OCI-LY3 (cell line): Measurements from ENCODE around the gene PID1.

Source experiments
- H2AFZ ChIP-seq: fragments of 200-600, 300-600 bp; shearing (Covaris generic); 2 replicates; pipeline ENCODE4 v1.6.0; 2014; ENCODE audit warnings: antibody characterized with exemption, low read depth, low read length
- H3K27ac ChIP-seq: fragments of 200-600, 300-600 bp; sonication (generic); 2 replicates; pipeline ENCODE4 v1.5.1; 2014; ENCODE audit warnings: mild to moderate bottlenecking, low read length, moderate library complexity, mixed read lengths
- H3K27me3 ChIP-seq: fragments of 200-600, 300-600 bp; sonication (generic); 2 replicates; pipeline ENCODE4 v1.6.1; 2014; ENCODE audit warnings: low read depth, low read length, mixed read lengths
- H3K36me3 ChIP-seq: fragments of 200-600, 300-600 bp; sonication (generic); replicated peaks from 2 replicates; pipeline ENCODE3; 2014; ENCODE audit warnings: low read depth, low read length, mixed read lengths
- H3K4me1 ChIP-seq: fragments of 300-600, 200-600 bp; sonication (generic); 2 replicates; pipeline ENCODE4 v1.6.1; 2014; ENCODE audit warnings: low read length, mixed read lengths
- H3K4me2 ChIP-seq: fragments of 200-600, 300-600 bp; sonication (generic); 2 replicates; pipeline ENCODE4 v1.6.1; 2014; ENCODE audit warnings: low read length, mixed read lengths
- H3K4me3 ChIP-seq: fragments of 300-600, 200-600 bp; sonication (generic); 2 replicates; pipeline ENCODE4 v1.5.1; 2014; ENCODE audit warnings: antibody characterized with exemption, mild to moderate bottlenecking, low read length, moderate library complexity
- H3K79me2 ChIP-seq: fragments of 300-600, 200-600 bp; shearing (Covaris generic); 2 replicates; pipeline ENCODE4 v1.6.1; 2014; ENCODE audit warnings: mild to moderate bottlenecking, low read length, mixed read lengths
- H3K9ac ChIP-seq: fragments of 300-600, 200-600 bp; shearing (Covaris generic); 2 replicates; pipeline ENCODE4 v1.6.0; 2014; ENCODE audit warnings: mild to moderate bottlenecking, low read length, moderate library complexity
- H3K9me3 ChIP-seq: fragments of 200-600, 300-600 bp; shearing (Covaris generic); 2 replicates; pipeline ENCODE4 v1.6.1; 2014; ENCODE audit warnings: low read length, mixed read lengths; ENCODE audit not compliant: insufficient read depth
- H4K20me1 ChIP-seq: fragments of 200-600, 300-600 bp; sonication (generic); 2 replicates; pipeline ENCODE4 v1.6.1; 2016; ENCODE audit warnings: low read length, mixed read lengths; ENCODE audit not compliant: insufficient read depth
- EZH2phosphoT487 ChIP-seq: fragments of 200-600 bp; shearing (Covaris generic); IDR thresholded peaks from 2 replicates; pipeline ENCODE4 v1.6.1; 2018; ENCODE audit warnings: antibody characterized with exemption, mixed run types, low read depth
- TF ChIP-seq, protein P1 (sequence below): fragments of 200-600, 300-600 bp; sonication (generic); IDR thresholded peaks from 2 replicates; pipeline ENCODE4 v1.5.1; 2014; ENCODE audit warnings: antibody characterized with exemption, low read length, low read depth

PID1 gene

DNA sequence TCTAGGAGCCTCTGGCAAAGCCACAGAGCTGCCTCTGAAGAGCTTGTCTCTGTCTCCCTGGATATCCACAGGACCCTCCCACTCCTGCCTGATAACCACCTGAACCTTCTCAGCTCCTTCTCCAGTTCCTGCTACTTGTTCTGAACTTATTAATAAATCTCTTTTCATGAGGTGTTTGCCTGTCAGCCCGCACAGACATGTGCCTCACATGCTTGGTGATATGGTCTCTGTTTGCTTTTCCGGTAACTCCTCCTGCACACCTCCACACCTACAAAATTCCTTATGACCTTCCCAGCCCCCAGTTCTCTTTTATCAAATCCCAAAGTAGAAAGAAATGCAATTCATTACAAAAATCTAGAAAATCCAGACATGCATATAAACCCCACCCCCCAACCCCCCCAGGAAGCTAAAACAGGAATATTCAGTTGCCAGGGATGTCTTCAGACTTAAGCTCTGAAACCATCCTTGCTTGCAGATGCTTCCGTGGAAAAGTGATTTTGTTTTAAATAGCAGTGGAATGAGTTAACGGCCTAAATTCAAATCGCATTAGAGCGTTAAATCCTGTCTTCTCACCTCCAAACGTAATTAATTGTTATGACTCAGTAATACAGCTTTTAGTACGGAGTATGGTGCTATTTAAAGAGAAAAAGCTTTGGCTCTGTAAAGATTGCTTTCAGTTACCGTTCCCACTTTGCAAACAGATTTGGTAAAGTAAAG is 2.1 kb upstream of the PID1 start:
- no peaks in the 10 kb centered on the region for H3K9me3 ChIP-seq
- H3K79me2 ChIP-seq, result no peaks in the 10 kb centered on the region
- H4K20me1 ChIP-seq, result no peaks in the 10 kb centered on the region
- peak overlapping the region; percentile 66 for H3K9ac ChIP-seq
- H3K27me3 ChIP-seq, result no peaks in the 10 kb centered on the region
- H3K4me3 ChIP-seq, result peak overlapping the region; percentile 74
- H2AFZ ChIP-seq, result peak overlapping the region; percentile 98
- peak overlapping the region; percentile 81 for H3K4me2 ChIP-seq
- peaks cover 3% of the 10 kb centered on the region for H3K36me3 ChIP-seq
- peaks cover 23% of the 10 kb centered on the region for H3K4me1 ChIP-seq
- peak overlapping the region; percentile 18; the same call in 1 of the 2 replicates for H3K27ac ChIP-seq
- TF ChIP-seq EZH2phosphoT487, result no peak

DNA sequence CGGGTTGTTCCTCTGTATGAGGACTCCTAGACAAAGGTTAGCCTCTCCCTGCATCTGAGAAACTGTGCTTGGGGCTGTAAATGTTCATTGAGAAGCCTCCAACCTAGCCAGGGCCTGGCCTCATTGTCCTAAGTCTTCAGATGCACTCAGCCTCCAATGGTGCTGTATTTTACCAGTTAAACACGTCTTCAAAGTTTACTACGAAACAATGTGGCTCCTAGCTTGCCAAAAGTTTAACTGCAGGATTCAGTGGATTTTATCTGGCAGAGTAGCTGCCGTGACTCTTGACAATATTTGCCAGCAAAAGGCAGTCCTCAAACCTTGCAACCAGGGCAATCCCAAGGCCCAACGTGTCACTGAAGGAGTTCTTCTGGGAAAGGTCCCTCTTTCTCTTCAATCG is 1.1 kb downstream of the PID1 start:
- H3K27me3 ChIP-seq, result no peaks in the 10 kb centered on the region
- no peak overlapping the region for H3K4me2 ChIP-seq

DNA sequence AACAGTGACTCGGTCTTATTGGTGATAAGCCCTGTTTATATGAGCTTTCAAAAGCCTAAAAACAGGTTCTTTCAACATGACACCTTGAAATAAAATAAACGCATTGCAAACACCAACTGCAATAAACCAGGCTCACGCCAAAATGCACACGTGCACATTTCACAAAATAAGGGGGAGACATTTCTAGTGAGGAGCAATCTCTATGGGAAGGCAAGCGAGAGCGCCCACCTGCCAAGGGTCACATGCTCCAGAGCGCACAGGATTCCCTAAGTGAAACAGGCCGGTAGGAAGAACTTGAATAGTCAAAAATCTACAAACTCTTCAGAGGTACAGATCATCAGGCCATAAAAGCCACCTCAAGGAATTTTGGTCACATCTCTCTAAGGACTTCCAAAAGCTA is 1.9 kb downstream of the PID1 start:
- Histone ChIP-seq H4K20me1 (no peaks in the 10 kb centered on the region), H3K4me3 (no peak overlapping the region), H3K27me3 (no peaks in the 10 kb centered on the region), H3K9ac (no peak overlapping the region), H3K4me1 (peaks cover 13% of the 10 kb centered on the region), H3K36me3 (no peaks in the 10 kb centered on the region), H3K9me3 (no peaks in the 10 kb centered on the region), H3K4me2 (no peak overlapping the region), H2AFZ (no peak overlapping the region), H3K27ac (no peak overlapping the region), H3K79me2 (no peaks in the 10 kb centered on the region)
- TF ChIP-seq, protein P1, sequence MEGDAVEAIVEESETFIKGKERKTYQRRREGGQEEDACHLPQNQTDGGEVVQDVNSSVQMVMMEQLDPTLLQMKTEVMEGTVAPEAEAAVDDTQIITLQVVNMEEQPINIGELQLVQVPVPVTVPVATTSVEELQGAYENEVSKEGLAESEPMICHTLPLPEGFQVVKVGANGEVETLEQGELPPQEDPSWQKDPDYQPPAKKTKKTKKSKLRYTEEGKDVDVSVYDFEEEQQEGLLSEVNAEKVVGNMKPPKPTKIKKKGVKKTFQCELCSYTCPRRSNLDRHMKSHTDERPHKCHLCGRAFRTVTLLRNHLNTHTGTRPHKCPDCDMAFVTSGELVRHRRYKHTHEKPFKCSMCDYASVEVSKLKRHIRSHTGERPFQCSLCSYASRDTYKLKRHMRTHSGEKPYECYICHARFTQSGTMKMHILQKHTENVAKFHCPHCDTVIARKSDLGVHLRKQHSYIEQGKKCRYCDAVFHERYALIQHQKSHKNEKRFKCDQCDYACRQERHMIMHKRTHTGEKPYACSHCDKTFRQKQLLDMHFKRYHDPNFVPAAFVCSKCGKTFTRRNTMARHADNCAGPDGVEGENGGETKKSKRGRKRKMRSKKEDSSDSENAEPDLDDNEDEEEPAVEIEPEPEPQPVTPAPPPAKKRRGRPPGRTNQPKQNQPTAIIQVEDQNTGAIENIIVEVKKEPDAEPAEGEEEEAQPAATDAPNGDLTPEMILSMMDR, result no peak
- no peak for TF ChIP-seq EZH2phosphoT487

More for the DNA sequence above, 1.1 kb downstream of the PID1 start:
- Histone ChIP-seq H3K4me1 (peaks cover 14% of the 10 kb centered on the region), H2AFZ (no peak overlapping the region), H3K9ac (no peak overlapping the region), H3K79me2 (no peaks in the 10 kb centered on the region), H3K4me3 (no peak overlapping the region), H3K27ac (no peak overlapping the region), H3K36me3 (no peaks in the 10 kb centered on the region), H3K9me3 (no peaks in the 10 kb centered on the region), H4K20me1 (no peaks in the 10 kb centered on the region)
- TF ChIP-seq EZH2phosphoT487, result no peak
- TF ChIP-seq, protein P1, result no peak

DNA sequence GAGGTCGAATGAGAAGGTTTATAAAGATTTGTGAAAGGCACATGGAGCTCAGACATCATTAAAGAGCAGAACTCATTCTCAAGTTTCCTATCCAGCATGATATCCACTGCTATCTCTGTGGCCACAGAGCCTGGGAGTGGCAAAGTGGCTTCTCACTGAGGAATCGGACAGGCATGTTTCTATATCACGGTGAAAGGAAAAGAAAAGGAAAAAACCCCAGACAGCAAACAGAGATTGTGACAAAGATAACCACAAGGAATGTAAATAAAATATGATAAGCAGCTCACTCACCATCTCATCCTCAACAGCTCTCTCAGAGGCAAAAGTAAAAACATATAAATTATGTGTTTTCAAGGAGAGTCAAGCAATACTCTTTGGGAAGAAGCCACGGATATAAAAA is 2.5 kb downstream of the PID1 start:
- TF ChIP-seq, protein P1, result no peak
- no peak for TF ChIP-seq EZH2phosphoT487
- Histone ChIP-seq H4K20me1 (no peaks in the 10 kb centered on the region), H3K4me3 (no peak overlapping the region), H2AFZ (no peak overlapping the region), H3K9me3 (no peaks in the 10 kb centered on the region), H3K4me2 (no peak overlapping the region), H3K36me3 (no peaks in the 10 kb centered on the region), H3K27ac (no peak overlapping the region), H3K79me2 (no peaks in the 10 kb centered on the region), H3K4me1 (peaks cover 9% of the 10 kb centered on the region), H3K27me3 (no peaks in the 10 kb centered on the region), H3K9ac (no peak overlapping the region)
